ENCODE measurements around the gene RAB10. TPM values are rescaled to one million over a fixed set of nuclear protein-coding genes. Genes with fewer than 3 reads are reported as not detected.

RAB10 gene
- total RNA-seq, 1 experiment from 2014 or later = 130 TPM

DNA sequence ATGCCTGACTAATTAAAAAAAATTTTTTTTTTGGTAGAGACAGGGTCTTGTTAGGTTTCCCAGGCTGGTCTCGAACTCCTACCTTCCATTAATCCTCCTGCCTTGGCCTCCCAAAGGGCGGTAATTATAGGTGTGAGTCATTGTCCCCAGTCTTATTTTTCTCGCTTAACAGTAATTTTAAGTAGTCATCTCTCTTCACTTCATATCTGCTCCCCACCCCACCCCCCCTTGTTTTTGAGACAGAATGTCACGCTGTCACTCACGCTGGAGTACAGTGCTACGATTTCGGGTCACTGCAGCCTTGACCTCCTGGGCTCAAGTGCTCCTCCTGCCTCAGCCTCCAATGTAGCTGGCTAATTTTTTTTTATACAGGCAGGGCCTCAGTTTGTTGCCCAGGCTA, 27.7 kb downstream of the RAB10 start:
- no peak overlapping the region; a peak in 1 of 7 replicates for H3K27ac Mint-ChIP-seq
- Histone ChIP-seq H3K56ac (ENCODE audit: insufficient read length, low read depth, low read length) (no peak overlapping the region), H3K9ac (ENCODE audit: extremely low read depth, insufficient read length, low read length) (no peak overlapping the region), H3K14ac (ENCODE audit: insufficient read depth, low read length) (no peak overlapping the region), H3K27me3 (ENCODE audit: insufficient read depth, low read length) (no peaks in the 10 kb centered on the region), H3K79me2 (ENCODE audit: insufficient read depth, low read length) (peaks cover 24% of the 10 kb centered on the region; the same call in 1 of the 2 replicates), H4K20me1 (ENCODE audit: control insufficient read depth, insufficient read depth, insufficient read length) (no peaks in the 10 kb centered on the region), H2AK5ac (ENCODE audit: insufficient read length, low read length) (no peak overlapping the region), H3K27ac (ENCODE audit: insufficient read length, low read depth, low read length) (no peak overlapping the region), H2BK15ac (ENCODE audit: low read depth, low read length) (no peak overlapping the region), H3K79me1 (ENCODE audit: insufficient read depth, low read depth, low read length, poor library complexity, severe bottlenecking) (peaks cover 17% of the 10 kb centered on the region), H2BK5ac (ENCODE audit: insufficient read length, low read length) (no peak overlapping the region), H4K8ac (replicated peaks; ENCODE audit: insufficient read length, low read depth, low read length) (no peak overlapping the region), H4K5ac (ENCODE audit: insufficient read length, low read depth, low read length) (no peak overlapping the region), H3K4me1 (ENCODE audit: insufficient read depth, low read length) (no peaks in the 10 kb centered on the region; the same call in 1 of the 2 replicates), H3K23me2 (ENCODE audit: insufficient read length, low read depth, low read length, poor library complexity, severe bottlenecking) (no peaks in the 10 kb centered on the region), H3K18ac (ENCODE audit: insufficient read length, low read depth, low read length) (no peak overlapping the region), H4K91ac (ENCODE audit: insufficient read length, low read depth, low read length) (no peak overlapping the region), H3K23ac (ENCODE audit: insufficient read length, low read depth, low read length) (no peak overlapping the region), H2BK12ac (ENCODE audit: insufficient read length, low read depth, low read length) (no peak overlapping the region), H3K4me2 (ENCODE audit: insufficient read depth, insufficient read length, low read length) (no peak overlapping the region), H2AFZ (ENCODE audit: low read length) (no peak overlapping the region), H3K4ac (ENCODE audit: low read depth, low read length) (no peak overlapping the region), H3K9me3 (ENCODE audit: control insufficient read depth, low read depth, low read length) (no peaks in the 10 kb centered on the region), H3T11ph (ENCODE audit: low read length) (no peak overlapping the region), H2BK120ac (ENCODE audit: low read depth, low read length, poor library complexity, severe bottlenecking) (no peak overlapping the region), H2BK20ac (ENCODE audit: low read depth, low read length, poor library complexity, severe bottlenecking) (no peak overlapping the region)
- peaks cover 18 to 20% of the 10 kb centered on the region in 2 experiments for H3K4me1 Mint-ChIP-seq
- WGBS (ENCODE audit: extremely low coverage, insufficient read length, low lambda C conversion rate) = no CpG with 5 or more reads among the region's 7 CpGs
- H3K9me3 Mint-ChIP-seq = no peaks in the 10 kb centered on the region
- H3K27me3 Mint-ChIP-seq (ENCODE audit: low read depth) = no peaks in the 10 kb centered on the region
- peaks cover 0 to 34% (median 31%) of the 10 kb centered on the region in 3 experiments; a peak in 5 of 7 replicates for H3K36me3 Mint-ChIP-seq (ENCODE audit: insufficient read depth in 1 of 3, low read depth in 3 of 3)
- DNase-seq = no peak
- TF ChIP-seq, protein P1, sequence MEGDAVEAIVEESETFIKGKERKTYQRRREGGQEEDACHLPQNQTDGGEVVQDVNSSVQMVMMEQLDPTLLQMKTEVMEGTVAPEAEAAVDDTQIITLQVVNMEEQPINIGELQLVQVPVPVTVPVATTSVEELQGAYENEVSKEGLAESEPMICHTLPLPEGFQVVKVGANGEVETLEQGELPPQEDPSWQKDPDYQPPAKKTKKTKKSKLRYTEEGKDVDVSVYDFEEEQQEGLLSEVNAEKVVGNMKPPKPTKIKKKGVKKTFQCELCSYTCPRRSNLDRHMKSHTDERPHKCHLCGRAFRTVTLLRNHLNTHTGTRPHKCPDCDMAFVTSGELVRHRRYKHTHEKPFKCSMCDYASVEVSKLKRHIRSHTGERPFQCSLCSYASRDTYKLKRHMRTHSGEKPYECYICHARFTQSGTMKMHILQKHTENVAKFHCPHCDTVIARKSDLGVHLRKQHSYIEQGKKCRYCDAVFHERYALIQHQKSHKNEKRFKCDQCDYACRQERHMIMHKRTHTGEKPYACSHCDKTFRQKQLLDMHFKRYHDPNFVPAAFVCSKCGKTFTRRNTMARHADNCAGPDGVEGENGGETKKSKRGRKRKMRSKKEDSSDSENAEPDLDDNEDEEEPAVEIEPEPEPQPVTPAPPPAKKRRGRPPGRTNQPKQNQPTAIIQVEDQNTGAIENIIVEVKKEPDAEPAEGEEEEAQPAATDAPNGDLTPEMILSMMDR (conservative IDR thresholded peaks at IDR 0.05) = no peak
- no peak overlapping the region for H3K4me3 Mint-ChIP-seq

Measured in H9 (cell line).